Frontal cortex (tissue), 4 donors: ENCODE data around the gene FKBP10. TPM values are rescaled to one million over a fixed set of nuclear protein-coding genes. Genes with fewer than 3 reads are reported as not detected.
"Not testable (repeated sequence)": the region's sequence is repeated elsewhere in the genome, so short reads cannot be mapped to it uniquely, and the experiment has no call there.

Experiments used
- DNase-seq, 2 donors: peaks; one replicate each; pipeline ENCODE4 v3.0.0; 2012; ENCODE audit warnings: low spot score in 2 of 2
- FAIRE-seq: peaks from 2 replicates; lab custom pipeline; 2012; peaks lifted over from hg19 to GRCh38; lab: Jason Lieb, UNC
- total RNA-seq: library from RNA; depleted of rRNA; stranded (reverse); fragments of >200 nt; gene quantifications from one replicate; pipeline ENCODE4 v1.2.3, GENCODE V29; 2014
- donor health status: control.
- donor health status: control.
- donor health status: control.

Gene FKBP10
- total RNA-seq, 1 donor from 2014 or later: 9.0 TPM

- DNase-seq: no peak
- FAIRE-seq: no peak
Observed at GRCh38 chr17:41835214-41835799, 22.5 kb downstream of the FKBP10 start.

GRCh38 chr17:41835800-41836549 is 23.2 kb downstream of the FKBP10 start, which contains the start of gene NT5C3B:
TSS of gene NT5C3B (minus strand) at chr17:41836232. CDS start at chr17:41836193, 39 bp downstream.
- no peak for FAIRE-seq
- peak; percentile 82 to 86 for DNase-seq

GRCh38 chr17:41836550-41837196 is 23.9 kb downstream of the FKBP10 start:
- FAIRE-seq: no peak
- DNase-seq: no peak

- DNase-seq (no peak), FAIRE-seq (no peak)
Observed at GRCh38 chr17:41837761-41838538, 25.1 kb downstream of the FKBP10 start, which contains the start of gene KLHL10. TSS of gene KLHL10 (plus strand) at chr17:41837825. CDS start at chr17:41837933, 108 bp downstream.

- not testable (repeated sequence) for FAIRE-seq, DNase-seq
Observed at GRCh38 chr17:41839448-41839847, 26.6 kb downstream of the FKBP10 start.

GRCh38 chr17:41840781-41841180 is 28.0 kb downstream of the FKBP10 start:
- not testable (repeated sequence) for FAIRE-seq, DNase-seq

- FAIRE-seq (no peak), DNase-seq (no peak)
Observed at GRCh38 chr17:41844971-41845370, 32.2 kb downstream of the FKBP10 start.

- no peak for DNase-seq
- FAIRE-seq: no peak
Observed at GRCh38 chr17:41848788-41849187, 36.0 kb downstream of the FKBP10 start.

GRCh38 chr17:41849251-41849990 is 36.6 kb downstream of the FKBP10 start:
- no peak for FAIRE-seq
- DNase-seq: no peak

- not testable (repeated sequence) for FAIRE-seq, DNase-seq
Observed at GRCh38 chr17:41851382-41851781, 38.6 kb downstream of the FKBP10 start.

GRCh38 chr17:41860254-41860931 is 47.6 kb downstream of the FKBP10 start:
- FAIRE-seq (no peak), DNase-seq (no peak)

GRCh38 chr17:41863074-41863848 is 50.5 kb downstream of the FKBP10 start:
- DNase-seq (no peak), FAIRE-seq (no peak)

GRCh38 chr17:41864498-41864835 is 51.7 kb downstream of the FKBP10 start:
- DNase-seq (no peak), FAIRE-seq (no peak)

GRCh38 chr17:41864836-41865595 is 52.2 kb downstream of the FKBP10 start, which contains the start of gene KLHL11:
TSS of gene KLHL11 (minus strand) at chr17:41865423. CDS start at chr17:41865370, 53 bp downstream.
- no peak for FAIRE-seq

GRCh38 chr17:41865596-41865893 is 52.7 kb downstream of the FKBP10 start:
- DNase-seq: no peak
- no peak for FAIRE-seq

More at GRCh38 chr17:41864836-41865595, 52.2 kb downstream of the FKBP10 start, which contains the start of gene KLHL11:
- peak; percentile 89 to 91 for DNase-seq

GRCh38 chr17:41868568-41868967 is 55.8 kb downstream of the FKBP10 start:
- FAIRE-seq (no peak), DNase-seq (no peak)

GRCh38 chr17:41869426-41869825 is 56.6 kb downstream of the FKBP10 start:
- no peak for DNase-seq
- no peak for FAIRE-seq
